ENCODE data around the gene HEATR3.

DNA sequence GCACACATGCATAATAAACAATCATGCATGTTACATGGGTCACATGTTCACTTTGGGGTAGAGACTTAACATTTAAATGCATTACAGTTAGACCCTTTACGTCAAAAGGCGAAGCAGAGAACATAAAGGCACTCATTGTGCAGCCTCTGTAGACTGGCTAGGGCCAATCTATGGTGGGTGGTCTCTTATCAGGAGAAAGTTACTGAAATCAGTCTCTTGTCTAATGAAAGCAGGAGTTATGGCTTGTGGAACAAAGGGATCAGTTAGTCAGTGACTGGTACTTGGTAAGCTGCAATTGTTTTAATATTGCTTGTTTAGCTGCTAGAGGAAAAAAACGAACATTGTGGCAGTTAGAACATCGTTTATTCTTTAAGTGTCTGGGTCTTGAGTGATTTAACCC lies 42.1 kb upstream of the HEATR3 start:
- TF ChIP-seq, protein P1, sequence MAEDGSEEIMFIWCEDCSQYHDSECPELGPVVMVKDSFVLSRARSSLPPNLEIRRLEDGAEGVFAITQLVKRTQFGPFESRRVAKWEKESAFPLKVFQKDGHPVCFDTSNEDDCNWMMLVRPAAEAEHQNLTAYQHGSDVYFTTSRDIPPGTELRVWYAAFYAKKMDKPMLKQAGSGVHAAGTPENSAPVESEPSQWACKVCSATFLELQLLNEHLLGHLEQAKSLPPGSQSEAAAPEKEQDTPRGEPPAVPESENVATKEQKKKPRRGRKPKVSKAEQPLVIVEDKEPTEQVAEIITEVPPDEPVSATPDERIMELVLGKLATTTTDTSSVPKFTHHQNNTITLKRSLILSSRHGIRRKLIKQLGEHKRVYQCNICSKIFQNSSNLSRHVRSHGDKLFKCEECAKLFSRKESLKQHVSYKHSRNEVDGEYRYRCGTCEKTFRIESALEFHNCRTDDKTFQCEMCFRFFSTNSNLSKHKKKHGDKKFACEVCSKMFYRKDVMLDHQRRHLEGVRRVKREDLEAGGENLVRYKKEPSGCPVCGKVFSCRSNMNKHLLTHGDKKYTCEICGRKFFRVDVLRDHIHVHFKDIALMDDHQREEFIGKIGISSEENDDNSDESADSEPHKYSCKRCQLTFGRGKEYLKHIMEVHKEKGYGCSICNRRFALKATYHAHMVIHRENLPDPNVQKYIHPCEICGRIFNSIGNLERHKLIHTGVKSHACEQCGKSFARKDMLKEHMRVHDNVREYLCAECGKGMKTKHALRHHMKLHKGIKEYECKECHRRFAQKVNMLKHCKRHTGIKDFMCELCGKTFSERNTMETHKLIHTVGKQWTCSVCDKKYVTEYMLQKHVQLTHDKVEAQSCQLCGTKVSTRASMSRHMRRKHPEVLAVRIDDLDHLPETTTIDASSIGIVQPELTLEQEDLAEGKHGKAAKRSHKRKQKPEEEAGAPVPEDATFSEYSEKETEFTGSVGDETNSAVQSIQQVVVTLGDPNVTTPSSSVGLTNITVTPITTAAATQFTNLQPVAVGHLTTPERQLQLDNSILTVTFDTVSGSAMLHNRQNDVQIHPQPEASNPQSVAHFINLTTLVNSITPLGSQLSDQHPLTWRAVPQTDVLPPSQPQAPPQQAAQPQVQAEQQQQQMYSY (CRISPR knock-in tag; IDR thresholded peaks at IDR 0.05): no peak
- TF ChIP-seq, protein P2, sequence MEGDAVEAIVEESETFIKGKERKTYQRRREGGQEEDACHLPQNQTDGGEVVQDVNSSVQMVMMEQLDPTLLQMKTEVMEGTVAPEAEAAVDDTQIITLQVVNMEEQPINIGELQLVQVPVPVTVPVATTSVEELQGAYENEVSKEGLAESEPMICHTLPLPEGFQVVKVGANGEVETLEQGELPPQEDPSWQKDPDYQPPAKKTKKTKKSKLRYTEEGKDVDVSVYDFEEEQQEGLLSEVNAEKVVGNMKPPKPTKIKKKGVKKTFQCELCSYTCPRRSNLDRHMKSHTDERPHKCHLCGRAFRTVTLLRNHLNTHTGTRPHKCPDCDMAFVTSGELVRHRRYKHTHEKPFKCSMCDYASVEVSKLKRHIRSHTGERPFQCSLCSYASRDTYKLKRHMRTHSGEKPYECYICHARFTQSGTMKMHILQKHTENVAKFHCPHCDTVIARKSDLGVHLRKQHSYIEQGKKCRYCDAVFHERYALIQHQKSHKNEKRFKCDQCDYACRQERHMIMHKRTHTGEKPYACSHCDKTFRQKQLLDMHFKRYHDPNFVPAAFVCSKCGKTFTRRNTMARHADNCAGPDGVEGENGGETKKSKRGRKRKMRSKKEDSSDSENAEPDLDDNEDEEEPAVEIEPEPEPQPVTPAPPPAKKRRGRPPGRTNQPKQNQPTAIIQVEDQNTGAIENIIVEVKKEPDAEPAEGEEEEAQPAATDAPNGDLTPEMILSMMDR (IDR thresholded peaks at IDR 0.05): no peak
- TF ChIP-seq, protein P3, sequence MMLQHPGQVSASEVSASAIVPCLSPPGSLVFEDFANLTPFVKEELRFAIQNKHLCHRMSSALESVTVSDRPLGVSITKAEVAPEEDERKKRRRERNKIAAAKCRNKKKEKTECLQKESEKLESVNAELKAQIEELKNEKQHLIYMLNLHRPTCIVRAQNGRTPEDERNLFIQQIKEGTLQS (CRISPR knock-in tag; conservative IDR thresholded peaks at IDR 0.05): no peak
- TF ChIP-seq NFYB (CRISPR knock-in tag; conservative IDR thresholded peaks at IDR 0.05; ENCODE audit: low read depth): no peak
- TF ChIP-seq, protein P4, sequence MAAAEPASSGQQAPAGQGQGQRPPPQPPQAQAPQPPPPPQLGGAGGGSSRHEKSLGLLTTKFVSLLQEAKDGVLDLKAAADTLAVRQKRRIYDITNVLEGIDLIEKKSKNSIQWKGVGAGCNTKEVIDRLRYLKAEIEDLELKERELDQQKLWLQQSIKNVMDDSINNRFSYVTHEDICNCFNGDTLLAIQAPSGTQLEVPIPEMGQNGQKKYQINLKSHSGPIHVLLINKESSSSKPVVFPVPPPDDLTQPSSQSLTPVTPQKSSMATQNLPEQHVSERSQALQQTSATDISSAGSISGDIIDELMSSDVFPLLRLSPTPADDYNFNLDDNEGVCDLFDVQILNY (CRISPR knock-in tag; IDR thresholded peaks at IDR 0.05): no peak
- TF ChIP-seq, protein P5, sequence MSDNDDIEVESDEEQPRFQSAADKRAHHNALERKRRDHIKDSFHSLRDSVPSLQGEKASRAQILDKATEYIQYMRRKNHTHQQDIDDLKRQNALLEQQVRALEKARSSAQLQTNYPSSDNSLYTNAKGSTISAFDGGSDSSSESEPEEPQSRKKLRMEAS (CRISPR knock-in tag; IDR thresholded peaks at IDR 0.05): no peak
- TF ChIP-seq, protein P6, sequence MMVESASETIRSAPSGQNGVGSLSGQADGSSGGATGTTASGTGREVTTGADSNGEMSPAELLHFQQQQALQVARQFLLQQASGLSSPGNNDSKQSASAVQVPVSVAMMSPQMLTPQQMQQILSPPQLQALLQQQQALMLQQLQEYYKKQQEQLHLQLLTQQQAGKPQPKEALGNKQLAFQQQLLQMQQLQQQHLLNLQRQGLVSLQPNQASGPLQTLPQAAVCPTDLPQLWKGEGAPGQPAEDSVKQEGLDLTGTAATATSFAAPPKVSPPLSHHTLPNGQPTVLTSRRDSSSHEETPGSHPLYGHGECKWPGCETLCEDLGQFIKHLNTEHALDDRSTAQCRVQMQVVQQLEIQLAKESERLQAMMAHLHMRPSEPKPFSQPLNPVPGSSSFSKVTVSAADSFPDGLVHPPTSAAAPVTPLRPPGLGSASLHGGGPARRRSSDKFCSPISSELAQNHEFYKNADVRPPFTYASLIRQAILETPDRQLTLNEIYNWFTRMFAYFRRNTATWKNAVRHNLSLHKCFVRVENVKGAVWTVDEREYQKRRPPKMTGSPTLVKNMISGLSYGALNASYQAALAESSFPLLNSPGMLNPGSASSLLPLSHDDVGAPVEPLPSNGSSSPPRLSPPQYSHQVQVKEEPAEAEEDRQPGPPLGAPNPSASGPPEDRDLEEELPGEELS (CRISPR knock-in tag; IDR thresholded peaks at IDR 0.05): no peak
